Fibroblast of the conjunctiva (primary cell): ENCODE measurements around the gene BCL2.

Source experiments
- DNase-seq: peaks from one replicate; pipeline ENCODE4 v3.0.0-alpha.2; 2010; ENCODE audit warnings: low read depth

BCL2 gene

DNA sequence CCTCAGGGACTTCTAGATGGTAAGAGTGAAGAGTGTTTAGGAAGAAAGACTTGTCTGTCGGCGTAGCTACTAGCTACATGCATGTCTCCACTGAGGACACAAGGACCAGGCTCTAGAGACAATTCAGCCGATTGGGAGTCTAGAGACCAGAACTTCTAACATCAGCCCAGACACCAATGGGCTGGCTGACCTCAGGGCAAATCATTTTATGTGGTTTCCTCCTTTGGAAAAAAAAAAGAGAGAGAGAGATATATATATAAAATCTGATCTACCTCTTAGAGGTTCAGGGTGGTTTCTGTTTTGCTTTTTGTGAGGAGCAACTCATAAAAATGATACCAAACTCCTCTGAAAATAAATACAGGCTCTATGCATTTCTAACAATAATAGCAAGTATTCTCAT lies 212.8 kb downstream of the BCL2 start:
- DNase-seq: no peak

DNA sequence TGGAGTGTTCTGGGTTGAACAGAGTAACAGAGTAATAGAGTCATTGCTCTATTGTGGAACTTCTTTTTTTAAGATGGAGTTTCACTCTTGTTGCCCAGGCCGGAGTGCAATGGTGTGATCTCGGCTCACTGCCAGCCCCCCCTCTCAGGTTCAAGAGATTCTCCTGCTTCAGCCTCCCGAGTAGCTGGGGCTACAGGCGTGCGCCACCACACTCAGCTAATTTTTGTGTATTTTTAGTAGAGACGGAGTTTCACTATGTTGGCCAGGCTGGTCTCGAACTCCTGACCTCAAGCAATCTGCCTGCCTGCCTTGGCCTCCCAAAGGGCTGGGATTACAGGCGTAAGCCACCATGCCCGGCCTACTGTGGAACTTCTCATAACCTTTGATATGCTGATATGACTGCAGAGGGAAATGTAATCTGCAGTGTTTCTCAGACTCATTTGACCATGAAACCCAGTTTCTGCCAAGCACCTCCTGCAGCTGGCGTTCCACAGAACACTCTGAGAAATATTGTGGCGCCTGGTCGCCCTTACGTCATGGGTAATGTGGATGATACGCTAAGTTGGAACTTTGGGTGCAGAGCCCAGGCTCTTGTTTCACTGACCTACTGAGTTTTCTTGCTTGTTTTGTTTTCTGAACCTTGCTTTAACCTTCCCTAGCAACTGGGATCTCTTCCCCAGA lies 213.8 kb downstream of the BCL2 start:
- no peak for DNase-seq

DNA sequence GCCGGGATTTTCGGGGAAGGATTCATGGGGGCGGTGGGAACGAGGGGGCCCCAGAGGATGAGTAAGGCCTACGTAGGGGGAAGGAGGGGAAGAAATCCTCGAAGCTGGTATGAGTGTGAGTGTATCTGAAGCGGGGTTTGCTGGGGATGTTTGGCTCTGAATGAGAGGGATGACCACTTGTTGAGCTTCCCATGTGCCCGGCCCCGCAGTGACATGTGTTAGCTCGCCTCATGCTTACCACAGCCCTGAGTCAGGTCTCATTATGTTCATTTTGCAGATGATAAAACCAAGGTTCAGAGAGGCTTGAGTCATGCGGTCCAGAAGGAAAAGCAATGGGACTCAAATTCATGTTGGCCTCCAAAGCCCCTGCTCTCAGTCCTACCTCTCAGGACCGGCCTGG lies 214.7 kb downstream of the BCL2 start:
- no peak for DNase-seq

DNA sequence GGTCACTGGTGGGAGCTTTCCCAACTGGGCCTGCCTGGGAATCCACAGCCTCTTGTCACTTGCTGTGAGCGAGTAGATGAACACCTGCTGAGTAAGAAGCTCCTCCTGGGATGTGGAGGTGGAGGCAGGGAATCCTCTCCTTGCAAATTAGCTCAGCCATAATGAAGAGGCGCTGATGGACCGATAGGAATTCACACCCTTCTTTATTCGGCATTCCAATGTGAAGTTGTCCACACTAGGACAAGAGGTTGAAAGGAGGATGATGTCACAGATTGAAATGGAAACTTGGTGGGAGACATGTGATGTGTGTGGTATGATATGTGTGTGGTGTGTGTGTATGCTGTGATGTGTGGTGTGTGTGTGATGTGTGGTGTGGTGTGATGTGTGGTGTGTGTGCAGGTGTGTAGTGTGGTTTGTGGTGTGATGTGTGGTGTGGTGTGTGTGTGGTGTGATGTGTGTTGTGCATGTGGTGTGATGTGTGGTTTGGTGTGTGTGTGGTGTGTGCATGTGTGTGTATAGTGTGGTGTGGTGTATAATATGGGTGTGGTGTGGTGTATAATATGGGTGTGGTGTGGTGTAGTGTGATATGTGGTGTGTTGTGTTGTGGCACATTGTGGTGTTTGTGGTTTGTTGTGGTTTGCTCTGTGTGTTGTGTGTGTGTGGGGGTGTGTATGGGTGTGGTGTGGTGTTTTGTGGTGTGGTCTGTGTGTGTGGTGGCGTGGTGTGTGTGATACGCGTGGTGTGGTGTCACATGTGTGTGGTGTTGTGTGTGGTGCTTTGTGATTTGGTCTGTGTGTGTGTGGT lies 216.4 kb downstream of the BCL2 start:
- DNase-seq: no peak

DNA sequence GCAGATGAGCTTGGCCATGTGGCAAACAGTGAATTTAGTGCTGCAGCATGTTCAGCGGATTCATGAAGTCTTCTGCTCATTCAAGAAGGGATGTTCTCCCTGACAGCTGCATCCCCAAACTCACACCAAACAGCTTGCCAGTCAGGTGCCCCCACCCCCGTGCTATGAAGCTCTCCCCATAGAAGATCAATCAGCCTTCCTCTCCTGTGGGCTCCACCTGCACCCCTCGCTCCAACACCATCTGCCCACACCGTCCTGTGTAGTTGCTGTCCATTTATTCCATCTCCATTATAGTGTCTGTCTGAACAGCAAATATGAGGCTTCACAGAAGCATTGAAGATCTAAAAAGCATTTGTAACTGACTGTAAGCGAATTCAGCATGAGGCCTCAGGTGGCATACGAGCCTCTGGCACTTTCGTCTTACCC lies 218.9 kb downstream of the BCL2 start:
- DNase-seq: no peak

DNA sequence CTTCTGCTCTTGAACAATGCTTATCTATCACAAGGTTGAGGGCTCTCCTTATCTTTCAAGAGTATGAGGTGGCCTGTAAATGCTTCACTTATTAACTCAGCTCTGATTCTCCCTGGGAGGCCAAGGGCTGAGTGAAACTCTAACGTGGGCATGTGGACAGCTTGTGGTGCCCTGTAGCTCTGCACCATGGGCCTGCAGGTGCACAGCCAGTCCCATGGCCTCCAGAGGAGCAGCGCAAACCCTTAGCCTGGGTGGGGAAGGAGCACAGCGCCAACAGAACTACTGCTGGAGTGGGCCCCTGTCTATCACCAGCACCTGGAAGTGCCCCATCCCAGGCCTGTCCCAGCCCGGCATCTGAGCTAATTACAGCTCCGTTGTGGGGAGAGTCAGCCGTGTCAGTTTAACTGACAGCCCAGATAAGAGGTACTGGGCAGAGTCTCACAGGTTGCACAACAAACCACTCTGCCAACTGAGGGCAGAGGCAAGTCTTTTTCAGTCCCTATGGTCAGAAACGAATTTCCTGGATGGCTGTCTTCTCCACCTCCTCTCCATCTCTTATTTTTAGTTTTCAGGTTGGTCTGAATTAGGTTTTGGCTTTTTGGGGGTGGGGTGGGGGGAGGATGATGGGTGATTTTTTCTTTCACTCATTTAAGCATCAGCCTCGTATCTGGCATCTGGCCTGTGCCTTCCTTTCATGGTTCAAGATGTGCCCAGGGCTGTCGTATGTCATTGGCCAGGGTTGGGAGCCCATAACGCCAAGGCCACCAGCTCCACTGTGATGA lies 219.5 kb downstream of the BCL2 start:
- DNase-seq: no peak

DNA sequence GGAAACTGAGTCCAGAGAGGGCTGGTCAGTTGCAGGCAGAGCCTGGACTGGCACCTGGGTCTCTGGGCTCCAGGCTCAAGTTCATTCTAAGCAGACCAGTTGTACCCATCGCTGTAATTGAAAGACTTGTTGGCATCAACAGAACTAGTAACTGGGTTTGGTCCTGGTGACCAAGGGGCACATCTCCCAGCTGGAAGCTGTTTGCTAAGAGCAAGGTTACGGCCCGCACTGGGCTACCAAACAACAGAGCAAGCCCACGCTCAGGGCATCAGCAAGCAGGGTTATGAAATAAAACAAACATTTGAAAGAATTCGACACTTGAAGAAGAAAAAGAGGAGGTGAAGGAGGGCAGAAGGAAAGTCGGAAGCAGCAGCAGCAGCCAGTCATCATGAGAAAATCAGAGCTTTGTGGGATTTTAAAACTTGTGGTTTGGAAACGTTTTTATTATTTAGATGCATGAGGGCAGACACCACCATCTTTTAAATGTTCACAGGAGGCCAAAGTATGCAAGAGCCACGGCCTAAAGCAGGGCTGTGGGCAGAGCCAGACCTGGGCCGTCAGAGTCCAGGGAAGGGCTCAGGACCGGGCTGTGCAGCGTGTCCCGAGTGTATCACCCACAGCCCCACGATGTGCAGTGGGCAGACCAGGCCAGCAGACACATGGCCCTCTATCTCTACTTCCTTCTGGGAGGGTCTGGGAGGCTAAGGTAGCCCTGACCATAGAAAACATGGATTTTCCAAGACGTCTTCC lies 220.3 kb downstream of the BCL2 start:
- DNase-seq: no peak

DNA sequence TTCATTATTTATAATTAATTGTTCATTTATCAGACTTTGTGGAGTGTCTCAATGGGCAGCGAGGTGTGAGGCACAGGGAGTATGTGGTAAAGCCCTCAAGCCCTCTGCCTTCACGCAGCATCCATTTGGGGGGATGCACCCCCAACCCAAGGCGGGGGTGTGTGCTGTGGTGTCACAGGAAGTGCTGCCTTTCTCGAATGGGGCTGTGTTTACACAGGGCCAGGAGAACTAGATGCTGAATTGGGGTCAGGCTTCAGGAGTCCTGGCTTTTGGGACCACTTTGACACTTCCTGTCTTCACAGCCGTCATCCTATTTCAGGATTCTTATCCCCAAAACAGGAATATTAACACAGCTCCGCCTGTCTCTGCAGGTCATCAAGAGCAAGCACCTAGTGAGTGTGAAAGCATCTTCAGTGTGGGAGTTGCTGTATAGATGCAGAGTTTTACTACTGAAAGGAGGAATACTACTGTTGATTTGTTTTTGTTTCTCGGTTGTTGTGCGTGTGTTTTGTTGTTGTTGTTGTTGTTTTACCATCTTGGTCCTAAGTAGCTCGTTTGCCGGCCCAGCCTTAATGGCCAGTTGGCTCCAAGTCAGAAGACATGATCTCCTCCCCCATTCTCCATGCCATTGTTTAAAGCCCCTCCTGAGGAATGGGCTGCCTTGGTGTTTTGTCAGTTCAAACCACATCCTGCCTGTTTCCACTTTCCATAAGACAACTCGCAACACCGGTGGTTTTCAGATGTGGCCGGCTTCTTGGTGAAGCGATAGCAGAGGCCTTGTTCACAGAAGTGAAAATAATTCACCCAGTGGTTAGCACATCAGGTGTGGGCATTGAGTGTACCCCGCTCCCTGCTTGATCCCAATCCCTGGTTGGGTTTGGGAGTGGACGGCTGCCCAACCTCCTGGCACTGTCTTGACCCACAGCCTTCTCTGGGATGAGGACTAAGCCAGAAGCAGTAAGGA lies 221.3 kb downstream of the BCL2 start:
- DNase-seq: no peak

DNA sequence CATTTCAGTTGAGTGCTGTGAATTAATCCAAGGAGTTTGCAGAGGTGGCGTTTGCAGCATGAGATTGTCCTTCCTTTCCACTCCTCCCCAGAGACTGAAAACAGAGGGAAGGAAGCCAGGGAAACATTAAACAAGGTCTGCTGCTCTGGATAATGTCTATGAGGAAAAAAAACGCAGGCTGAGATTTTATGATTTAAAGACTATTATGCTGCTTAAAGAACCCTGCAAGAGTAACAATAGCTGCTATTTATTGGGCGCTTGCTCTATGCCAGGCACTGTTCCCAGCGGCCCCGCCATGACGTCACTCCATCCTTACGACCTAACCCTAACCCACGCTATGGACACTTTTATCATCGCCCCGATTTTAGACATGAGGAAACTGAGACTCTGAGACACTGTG lies 222.4 kb downstream of the BCL2 start:
- no peak for DNase-seq

DNA sequence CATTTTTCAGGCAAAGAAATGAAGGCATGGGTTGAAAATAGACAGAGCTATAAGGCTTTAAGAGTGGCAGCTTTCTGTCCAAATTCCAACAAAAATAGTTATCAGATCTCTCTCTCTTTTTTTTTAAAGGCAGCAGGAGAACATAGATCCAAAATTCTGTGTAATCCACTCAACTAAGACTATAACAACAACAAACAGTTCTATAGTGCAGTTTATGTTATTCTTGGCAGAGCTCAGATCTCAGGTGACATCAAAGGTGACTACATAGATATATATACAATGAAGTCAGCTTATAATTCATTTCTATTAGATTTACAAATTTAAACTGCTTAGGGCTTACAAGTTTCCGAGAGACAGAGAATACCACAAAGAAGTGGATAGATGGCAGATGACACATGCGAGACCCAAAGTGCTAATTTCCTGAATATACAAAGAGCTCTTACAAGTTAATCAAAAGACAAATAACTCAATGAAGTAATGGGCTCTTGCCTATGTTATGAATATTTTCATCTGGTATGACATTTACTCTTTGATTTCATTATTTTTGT lies 223.2 kb downstream of the BCL2 start:
- DNase-seq: no peak

DNA sequence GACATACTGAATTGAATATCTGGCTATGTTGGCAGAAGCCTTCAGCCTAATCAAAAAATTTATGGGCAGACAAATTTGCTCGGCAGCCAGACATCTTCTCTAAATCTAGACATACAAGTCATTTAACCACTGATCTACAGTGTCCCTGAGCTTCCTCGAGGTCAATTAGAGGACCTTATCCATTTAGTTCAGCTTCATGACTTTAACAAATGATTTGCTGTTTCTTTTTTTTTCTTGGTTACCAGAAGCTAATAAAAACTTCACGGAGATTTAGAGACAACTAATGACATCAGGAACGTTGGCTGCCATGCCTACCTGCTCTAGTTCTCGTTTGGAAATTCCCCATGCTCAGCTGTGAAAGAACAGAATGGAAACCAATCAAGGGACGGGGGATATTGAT lies 223.8 kb downstream of the BCL2 start:
- no peak for DNase-seq

DNA sequence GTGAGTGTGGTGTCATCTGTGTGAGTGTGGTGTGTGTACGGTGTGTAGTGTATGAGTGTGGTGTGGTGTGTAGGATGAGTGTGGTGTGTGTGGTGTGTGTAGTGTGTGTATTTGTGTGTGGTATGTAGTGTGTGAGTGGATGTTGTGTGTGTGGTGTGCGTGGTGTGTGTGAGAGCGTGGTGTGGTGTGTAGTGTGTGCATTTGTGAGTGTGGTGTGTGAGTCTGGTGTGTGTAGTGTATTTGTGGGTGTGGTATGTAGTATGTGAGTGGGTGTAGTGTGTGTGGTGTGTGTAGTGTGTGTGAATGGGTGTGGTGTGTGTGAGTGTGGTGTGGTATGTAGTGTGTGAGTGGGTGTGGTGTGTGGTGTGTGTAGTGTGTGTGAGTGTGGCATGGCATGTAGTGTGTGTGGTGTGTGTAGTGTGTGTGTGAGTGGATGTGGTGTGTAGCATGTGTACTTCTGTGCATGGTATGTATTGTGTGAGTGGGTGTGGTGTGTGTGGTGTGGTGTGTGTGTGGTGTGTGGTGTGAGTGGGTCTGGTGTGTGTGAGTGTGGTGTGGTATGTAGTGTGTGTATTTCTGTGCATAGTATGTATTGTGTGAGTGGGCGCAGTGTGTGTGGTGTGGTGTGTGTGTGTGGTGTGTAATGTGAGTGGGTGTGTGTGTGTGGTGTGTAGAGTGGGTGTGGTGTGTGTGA lies 227.8 kb downstream of the BCL2 start:
- no peak for DNase-seq

DNA sequence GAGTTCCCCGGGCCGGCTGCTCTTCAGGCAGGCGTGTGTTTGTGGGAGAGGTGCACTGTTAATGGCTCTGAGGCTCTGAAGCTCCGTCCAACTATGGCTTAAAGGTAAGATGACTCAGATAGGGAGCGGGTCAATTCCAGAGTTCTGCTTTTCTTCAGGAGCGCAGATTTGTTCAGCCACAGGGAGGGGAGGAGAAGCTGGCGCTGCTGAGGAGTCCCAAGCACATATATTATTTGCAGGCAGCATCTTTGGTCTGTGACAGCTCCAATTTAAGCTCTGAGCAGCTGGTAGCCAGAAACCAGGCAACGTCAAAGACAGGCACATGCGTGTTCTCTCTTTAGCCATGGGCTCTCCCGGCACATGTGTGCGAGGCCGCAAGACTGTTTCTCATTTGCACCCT lies 229.2 kb downstream of the BCL2 start:
- no peak for DNase-seq

DNA sequence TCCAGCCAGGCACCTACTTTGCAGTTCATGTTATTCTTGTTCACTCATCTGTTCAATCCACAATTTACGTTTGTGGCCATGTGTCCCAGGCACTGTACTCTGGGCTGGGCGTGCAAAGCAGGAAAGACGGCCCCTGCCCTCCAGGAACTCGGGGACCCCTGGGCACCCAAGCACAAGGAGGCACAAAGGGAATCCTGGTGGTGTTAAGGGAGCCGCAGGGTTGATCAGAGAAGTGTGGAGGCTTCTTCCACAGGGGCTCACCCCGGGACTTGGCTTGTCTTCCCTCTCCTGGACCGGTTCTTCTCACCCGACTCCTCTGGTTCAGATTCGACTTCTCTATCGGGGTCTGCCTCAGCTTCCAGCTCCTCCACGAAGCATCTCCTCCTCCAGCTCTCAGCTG lies 230.5 kb downstream of the BCL2 start:
- no peak for DNase-seq

DNA sequence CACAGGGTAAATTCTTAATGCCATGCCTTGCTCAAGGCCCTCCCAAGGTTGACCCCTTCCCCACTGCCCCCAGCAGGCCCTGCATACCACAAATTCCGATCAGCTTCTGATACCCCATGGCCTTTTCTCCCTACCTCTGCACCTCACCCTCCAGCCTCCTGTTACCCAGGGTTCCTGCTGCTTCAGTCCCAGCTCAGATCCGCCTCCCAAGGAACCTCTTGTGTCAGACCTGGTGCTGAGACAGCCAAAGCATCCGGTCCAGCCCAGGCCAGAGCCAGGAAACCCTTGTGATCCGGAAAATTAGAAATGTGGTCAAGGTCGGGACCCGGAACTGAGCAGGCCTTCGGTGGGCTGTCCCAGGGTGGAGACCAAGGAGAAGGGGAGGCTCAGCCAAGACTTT lies 231.3 kb downstream of the BCL2 start:
- no peak for DNase-seq

DNA sequence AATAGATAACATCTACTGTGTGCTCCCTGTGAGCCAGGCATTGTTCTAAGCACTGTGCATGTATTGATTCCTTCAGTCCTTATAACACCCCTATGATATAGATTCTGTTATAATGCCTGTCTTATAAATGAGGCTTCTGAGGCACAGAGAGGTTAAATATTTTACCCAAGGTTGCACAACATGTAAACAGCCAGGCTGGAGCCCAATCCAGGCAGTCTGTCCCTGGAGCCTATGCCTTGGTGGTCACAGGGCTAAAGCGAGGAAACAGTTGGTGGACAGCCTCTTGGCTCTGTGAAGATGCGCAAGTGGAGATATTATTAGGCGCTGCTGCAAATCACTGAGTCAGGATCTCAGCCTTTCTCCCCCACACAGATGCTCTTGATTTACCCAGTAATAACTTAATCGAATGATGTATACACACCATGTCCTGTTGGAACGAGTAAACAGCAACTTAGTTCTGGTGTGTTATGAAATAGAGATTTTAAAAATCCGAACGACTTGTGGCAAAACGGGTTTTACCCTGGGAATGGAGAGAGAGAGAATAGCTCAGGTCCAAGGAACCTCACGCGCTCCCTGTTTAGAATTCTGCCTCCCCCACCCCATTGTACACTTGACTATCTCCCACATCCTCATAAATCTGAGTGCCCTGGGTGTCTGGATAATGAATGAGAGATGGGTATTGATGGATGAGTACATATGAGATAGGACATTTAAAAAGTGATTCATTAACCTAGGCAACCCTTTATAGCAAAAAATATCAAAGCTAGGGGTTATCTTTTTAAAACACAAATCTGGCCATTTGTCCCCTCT lies 231.9 kb downstream of the BCL2 start:
- no peak for DNase-seq

DNA sequence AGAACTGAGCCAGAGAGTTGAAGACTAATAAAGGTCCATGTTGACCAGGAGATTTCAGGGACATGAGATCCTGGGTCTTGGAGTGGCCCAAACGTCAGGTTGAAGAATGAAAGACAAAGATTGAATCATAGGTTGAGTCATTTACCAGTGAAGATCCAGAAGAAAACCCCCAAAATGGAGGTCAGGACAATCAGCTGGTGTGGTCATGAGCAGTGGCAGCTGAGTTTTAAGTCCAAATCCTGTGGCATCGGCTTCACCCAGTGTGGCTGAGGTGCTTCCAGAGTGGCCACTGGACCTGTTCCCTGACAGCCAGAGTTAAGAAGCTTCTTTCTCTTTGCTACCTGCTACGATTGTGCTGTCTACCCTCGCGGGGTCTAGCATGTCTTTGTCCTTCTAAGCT lies 234.0 kb downstream of the BCL2 start:
- DNase-seq: no peak

DNA sequence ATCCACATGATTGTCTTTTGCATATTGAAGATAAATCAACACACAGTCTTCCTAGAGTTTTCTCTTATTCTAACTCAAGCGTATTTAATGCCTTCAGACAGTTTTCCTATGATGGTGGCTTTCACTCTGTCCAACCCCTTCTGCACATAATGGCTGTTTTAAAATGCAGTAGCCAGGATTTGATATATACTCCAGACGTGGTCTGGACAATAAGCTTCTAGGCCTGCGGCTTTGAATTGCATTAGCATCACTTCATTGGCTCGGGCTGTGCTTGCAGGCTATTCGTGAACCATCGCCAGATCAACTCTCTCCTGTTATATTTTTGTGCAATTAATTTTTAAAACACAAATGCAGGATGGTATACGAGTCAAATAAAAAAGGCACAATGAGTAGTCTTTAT lies 235.3 kb downstream of the BCL2 start:
- DNase-seq: no peak

DNA sequence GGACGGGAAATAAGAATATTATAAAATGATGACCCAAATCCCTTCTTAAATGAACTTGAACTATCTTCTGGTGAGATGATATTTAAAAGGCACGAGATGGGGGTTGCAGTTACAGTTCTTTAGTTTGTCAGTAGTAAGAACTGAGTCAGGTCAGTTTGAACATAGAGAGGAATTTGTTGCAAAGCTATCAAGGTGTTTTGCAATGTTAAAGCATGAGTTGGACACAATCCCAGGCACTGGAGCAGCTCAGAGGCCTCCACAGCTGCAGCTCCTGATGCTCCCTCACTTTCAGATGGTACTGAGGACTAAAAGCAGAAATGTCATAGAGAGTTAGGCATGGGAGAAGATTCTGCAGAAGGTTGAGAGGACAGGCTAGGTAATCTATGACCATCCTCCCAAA lies 236.0 kb downstream of the BCL2 start:
- no peak for DNase-seq
